SW480 (cell line): Measurements from ENCODE around the gene SLC6A13.
"Not testable (repeated sequence)": the region's sequence is repeated elsewhere in the genome, so short reads cannot be mapped to it uniquely, and the experiment has no call there.

Source experiments
- DNase-seq: peaks from one replicate; pipeline ENCODE4 v3.0.0-alpha.2; 2016; ENCODE audit warnings: low spot score

Gene SLC6A13

GRCh38 chr12:197911-198695 lies 64.5 kb downstream of the SLC6A13 start:
- DNase-seq = no peak

GRCh38 chr12:197347-197746 lies 65.3 kb downstream of the SLC6A13 start:
- DNase-seq = no peak

- no peak for DNase-seq
These were observed 66.2 kb downstream of the SLC6A13 start for GRCh38 chr12:196436-196835.

GRCh38 chr12:195951-196350 lies 66.7 kb downstream of the SLC6A13 start:
- DNase-seq = no peak

- DNase-seq = no peak
These were observed 67.5 kb downstream of the SLC6A13 start for GRCh38 chr12:195156-195555.

- no peak for DNase-seq
These were observed 68.4 kb downstream of the SLC6A13 start for GRCh38 chr12:194276-194675.

- no peak for DNase-seq
These were observed 69.4 kb downstream of the SLC6A13 start for GRCh38 chr12:193261-193660.

DNA sequence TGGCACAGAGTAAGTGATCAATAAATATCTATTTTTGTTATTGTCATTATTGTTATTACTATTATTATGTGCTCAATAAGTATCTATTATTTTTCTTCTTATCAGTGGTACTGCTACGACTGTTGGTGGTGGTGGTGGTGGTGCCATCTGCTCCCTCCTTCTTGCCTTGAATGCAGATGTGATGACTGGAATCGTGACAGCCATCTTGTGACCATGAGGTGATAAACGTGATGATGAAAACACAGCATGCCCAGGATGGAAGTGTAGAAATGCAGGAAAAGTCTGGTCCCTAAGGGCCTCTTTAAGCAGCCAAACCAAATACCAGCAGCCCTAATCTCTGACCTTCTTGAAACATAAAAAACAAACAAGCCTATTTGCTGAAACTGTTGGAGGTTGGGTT lies 71.1 kb downstream of the SLC6A13 start:
- DNase-seq = no peak

DNA sequence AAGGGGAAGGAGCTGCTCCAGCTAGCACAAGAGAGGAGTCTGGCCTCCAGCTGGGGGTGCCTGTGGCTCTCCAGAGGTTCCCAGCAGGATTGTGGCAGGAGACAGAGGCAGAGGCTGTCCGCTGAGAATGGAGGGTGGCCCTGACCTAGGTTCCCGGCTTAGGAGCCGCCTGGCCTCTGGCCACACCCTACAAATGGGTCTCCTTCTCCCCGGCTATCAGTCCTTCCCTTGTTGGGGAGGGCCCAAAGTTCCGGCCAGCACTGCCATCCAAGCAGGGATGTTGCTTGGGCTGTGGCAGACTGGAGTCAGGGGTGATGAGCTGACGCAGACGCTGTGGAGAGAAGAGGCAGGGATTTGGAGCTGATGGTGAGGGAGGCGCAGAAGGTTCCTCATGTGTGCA lies 71.8 kb downstream of the SLC6A13 start:
- DNase-seq = no peak

GRCh38 chr12:189622-189962 lies 73.0 kb downstream of the SLC6A13 start:
- no peak for DNase-seq

DNA sequence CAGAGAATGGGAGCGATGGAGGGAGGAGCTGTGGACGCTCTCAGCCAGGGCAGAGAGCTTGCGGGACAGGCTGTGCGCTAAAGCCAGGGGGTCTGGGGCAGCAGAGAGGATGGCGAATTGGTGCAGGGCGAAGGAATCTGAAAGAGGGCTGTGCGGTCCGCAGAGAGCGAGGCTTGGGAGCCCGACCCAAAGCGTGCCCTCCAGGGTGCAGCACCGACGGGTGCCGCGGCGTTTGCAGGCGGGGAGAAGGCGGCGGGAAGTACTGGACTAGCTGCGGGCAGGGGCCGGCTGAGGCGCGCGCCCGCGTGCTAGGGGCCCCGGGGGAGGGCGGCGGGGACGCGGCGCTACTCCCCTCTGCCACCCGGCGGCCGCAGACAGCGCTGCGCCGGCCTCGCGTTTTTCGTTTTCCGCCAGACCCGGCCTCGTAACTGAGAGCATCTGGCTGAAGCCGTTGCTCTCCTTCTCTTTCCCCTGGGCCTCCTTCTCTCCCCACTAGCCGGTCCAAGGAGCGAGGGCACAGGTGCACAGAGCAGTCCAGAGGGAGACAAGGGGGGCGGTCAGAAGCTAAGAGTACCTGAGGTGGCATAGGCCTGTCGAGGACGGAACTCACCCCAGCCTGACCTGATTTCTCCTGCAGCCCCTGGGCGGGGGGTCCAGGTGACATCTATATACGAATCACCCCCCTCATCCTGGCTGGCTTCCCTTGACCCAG lies 73.6 kb downstream of the SLC6A13 start:
- DNase-seq = peak; percentile 58

DNA sequence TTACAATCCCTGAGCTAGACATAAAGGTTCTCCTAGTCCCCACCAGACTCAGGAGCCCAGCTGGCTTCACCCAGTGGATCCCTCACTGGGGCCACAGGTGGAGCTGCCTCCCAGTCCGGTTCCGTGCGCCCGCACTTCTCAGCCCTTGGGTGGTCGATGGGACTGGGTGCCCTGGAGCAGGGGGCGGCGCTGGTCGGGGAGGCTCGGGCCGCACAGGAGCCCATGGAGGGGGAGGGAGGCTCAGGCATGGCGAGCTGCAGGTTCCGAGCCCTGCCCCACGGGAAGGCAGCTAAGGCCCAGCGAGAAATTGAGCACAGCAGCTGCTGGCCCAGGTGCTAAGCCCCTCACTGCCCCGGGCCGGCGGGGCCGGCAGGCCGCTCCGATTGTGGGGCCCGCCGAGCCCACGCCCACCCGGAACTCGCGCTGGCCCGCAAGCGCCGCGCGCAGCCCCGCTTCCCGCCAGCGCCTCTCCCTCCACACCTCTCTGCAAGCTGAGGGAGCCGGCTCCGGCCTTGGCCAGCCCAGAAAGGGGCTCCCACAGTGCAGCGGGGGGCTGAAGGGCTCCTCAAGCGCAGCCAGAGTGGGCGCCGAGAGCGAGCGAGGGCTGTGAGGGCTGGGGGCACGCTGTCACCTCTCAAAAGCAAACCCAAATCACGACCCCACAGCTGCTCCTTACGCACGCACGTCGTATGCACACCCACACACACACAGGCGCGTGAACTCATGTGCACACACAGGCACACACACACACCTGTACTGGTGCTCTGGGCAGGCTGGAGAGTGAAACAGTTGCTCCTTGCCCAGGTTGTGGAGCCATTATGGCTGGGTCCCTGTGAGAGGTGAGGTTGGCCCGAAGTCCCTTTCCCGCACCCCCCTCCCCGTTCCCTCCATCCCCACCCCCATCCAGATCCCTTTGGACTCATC lies 74.4 kb downstream of the SLC6A13 start:
- DNase-seq = not testable (repeated sequence)

DNA sequence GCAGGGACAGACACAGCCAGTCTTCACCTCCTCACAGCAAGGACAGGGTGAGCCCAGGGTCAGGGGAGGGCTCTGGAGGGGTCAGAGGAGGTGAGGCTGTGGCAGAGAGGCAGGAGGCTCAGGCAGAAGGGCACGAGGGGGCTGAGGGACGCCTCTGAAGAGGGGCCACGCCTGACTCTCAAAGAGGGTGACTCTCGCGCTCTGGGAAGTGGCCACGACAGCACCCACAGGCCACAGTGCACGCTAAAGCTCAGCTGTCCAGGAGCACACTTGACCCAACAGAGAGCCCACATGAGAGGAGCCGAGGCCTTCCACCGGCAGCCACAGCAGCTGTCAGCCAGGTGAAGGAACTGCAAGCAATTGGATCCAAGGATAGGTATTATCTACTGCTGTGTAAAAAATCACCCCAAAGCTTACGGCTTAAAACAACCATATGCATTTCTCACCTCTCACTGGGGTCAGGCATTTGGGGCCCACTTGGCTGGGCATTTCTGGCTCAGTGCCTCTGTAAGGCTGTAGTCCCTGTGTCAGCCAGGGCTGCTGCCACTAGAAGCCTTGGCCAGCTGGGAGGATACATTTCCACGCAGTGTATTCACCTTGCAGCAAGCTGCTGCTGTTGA lies 76.5 kb downstream of the SLC6A13 start:
- DNase-seq = no peak

DNA sequence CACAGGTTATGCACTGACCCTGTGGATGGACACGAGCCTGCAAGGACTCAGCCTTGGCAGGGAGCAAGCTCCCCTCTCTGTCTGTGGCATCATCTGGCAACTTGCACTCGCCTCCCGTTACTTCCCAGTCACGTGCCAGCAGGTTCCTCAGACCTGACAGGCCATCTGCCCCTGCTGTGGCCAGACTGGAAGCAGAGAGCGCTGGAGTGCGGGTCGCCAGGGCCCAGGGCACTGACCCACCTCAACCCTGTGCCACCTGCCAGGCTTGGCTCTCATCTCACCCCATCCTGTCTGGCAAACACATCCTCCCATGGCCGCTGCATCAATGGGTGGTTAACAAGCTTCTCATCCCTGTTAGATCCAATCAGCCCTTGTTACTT lies 77.1 kb downstream of the SLC6A13 start:
- DNase-seq = no peak

GRCh38 chr12:184811-185575 lies 77.6 kb downstream of the SLC6A13 start:
- no peak for DNase-seq

DNA sequence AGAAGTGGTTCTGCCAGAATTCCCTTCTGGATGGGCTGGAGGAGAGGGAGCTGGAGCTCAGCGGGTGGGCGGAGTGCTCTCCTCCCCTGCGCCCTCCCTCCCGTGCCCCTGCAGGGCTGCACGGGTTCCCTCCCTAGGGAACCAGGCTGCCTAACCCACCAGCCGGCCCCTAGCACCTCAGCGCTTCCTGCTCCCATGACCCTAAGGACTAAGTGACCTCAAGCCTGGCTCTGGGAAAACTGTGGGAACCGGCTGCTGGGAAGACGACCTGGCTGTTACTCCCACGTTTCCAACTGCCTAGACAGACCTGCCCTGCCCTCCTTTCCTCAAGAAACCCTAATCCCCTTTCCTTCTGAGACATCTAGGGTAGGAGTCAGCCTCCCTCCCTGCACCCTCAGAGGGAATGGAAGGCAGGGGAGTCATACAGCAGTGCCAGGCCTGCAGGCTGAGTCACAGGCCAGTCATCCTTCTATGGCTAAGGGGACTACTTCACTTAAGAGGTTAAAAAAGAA lies 80.2 kb downstream of the SLC6A13 start:
- no peak for DNase-seq

DNA sequence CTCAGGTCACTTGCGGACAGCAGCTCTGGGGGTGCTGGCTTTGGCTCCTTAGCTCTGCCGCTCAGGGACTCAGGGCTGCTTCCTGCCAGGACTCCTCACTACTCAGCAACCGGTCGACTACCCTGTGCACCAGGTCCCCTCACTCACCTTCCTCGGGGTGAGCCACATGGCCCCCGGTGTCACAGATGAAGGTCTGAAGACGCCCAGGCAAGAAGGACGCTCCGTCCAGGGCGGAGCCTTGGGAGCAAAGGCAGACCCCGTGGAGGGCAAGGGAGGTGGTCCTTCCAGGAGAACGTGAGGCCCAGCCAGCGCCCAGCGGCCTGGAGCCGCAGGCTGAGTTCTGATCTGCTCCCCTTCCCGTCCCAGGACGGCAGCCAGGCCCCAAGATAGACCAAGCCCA lies 80.7 kb downstream of the SLC6A13 start:
- DNase-seq = no peak

DNA sequence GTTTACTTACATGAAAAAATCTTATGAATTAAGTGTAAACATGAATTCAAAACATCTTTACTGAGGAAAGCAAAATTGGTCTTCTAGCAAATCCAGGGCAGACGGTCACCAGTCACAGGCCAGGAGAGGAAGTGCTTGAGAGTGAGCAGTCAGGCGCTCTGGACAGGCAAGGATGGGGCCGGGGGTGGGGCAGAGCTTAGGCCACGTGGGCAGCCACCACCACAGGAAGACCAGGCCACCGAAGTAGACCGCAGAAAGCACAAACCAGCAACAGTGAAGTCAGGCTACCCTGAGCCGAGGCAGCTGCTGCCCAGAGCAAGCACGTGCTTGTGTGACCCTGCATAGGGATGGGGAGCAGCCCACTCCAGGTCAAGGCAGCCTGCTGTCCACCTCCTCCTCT lies 82.2 kb downstream of the SLC6A13 start:
- DNase-seq = no peak

DNA sequence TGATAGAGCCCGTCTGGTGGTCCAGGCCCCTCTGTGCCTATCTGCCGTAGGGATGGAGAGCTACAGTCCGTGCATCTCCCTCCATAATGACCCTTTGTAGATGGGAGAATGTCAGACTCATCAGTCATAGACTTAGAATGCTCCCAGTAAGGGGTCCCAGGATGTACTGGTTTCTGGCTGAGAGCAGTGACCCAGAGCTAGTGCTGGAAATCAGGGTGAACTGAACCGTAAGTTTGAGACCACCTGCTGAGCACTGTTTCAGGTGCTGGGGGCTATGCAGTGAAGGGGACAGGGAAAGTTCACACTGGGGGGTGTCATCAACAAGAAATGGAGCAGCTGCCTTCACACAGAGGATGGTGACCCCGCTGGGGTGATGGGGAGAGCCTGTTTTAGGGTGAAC lies 82.8 kb downstream of the SLC6A13 start:
- no peak for DNase-seq

DNA sequence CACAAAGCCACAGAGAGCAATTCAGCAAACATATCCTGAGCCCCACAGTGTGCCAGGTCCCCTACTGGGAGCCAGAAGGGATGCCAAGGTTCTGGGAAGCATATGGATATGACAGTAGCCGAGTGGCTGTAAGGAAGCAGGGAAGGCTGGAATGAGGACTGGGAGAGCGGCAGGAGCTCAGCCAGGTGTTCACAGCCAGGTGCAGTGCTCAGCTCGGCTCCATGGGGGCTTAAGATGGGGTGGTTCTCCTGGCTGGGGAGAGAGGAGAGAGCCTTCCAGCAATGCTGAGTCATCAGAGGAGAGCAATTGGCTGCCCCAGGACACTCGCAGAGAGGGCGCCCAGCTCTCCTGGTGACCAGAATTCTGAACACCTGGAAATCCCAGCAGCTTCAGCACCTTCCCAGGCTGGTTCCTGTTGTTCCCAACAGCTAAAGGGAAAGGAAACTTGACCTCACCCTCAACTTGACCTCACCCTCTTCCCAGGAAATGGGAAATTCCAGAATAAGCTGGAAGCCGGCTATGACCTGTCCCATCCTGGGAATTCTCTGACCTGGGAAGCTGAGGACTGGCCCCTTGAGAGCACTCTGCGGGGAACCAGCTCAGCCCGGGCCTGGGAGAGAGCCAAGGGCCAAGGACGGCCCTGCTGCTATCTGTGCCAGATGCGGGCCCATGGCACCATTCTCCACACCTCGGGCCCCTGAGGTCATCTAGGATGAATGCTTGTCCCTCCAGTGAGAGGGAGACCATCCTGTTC lies 83.3 kb downstream of the SLC6A13 start:
- DNase-seq = no peak

GRCh38 chr12:178829-179109 lies 83.9 kb downstream of the SLC6A13 start:
- DNase-seq = no peak
